Measurements from ENCODE around the gene PRELID2.
"Not testable (repeated sequence)": the region's sequence is repeated elsewhere in the genome, so short reads cannot be mapped to it uniquely, and the experiment has no call there.

PRELID2 gene

GRCh38 chr5:145737578-145737977 lies 97.6 kb downstream of the PRELID2 start:
- DNase-seq = no peak

DNA sequence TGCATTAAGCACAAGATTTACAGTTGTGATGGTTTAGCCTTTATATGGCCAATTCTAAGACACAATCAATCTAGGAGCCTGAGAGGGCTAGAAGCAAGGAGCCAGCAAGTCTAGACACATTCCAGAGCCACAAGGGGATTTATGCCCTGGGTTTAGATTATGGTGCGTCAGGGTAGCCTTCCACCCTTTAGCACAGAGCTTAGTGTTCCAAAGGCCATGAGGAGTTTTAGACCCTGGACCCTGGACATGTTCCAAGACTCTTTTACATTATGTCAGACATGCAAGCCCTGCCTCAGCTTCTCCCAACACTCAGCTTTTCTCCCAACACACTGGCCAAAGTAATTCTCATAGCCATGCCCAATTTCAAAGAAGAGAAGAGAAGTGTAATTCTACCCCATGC lies 105.2 kb downstream of the PRELID2 start:
- DNase-seq = not testable (repeated sequence)

DNA sequence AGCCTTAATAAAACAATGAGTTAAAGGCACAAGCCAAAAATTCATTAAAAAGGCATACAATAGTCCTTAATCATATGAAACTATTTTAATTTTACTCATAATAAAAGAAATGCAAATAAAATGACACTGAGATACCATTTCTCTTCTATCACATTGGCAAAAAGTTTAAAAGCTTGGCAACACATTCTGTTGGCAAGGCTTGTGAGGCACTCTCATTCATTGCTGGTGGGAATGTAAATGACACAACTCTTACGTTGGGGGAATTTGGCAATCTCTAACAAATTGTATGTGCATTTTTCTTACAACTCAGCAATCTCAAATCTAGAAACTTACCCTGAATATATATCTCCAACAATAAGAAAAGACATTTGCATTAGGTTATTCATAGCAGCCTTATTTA lies 111.6 kb downstream of the PRELID2 start:
- DNase-seq = no peak

- DNase-seq = peak; percentile 28
Observed at GRCh38 chr5:145718956-145719355, 116.2 kb downstream of the PRELID2 start.

- no peak for DNase-seq
Observed at GRCh38 chr5:145715412-145715811, 119.7 kb downstream of the PRELID2 start.

GRCh38 chr5:145712245-145712644 lies 122.9 kb downstream of the PRELID2 start:
- no peak for DNase-seq

- no peak for DNase-seq
Observed at GRCh38 chr5:145711417-145711816, 123.7 kb downstream of the PRELID2 start.
